GM19395 (cell line): ENCODE results near the gene TIMELESS.
"Not testable (repeated sequence)": the region's sequence is repeated elsewhere in the genome, so short reads cannot be mapped to it uniquely, and the experiment has no call there.

Experiments used
- ATAC-seq: cut with Tn5 transposase; IDR thresholded peaks from one replicate; pipeline ENCODE4 v1.9.1; 2021; ENCODE audit warnings: mild to moderate bottlenecking, moderate library complexity; ENCODE audit not compliant: unreplicated experiment

Gene TIMELESS

GRCh38 chr12:56468216-56469006 lies 19.2 kb upstream of the TIMELESS start, which contains the start of gene SPRYD4:
SPRYD4 (plus strand) TSS chr12:56468578; CDS start chr12:56468592, 14 bp downstream.
- ATAC-seq: peak; percentile 79

GRCh38 chr12:56462565-56462964 lies 13.3 kb upstream of the TIMELESS start:
- no peak for ATAC-seq

DNA sequence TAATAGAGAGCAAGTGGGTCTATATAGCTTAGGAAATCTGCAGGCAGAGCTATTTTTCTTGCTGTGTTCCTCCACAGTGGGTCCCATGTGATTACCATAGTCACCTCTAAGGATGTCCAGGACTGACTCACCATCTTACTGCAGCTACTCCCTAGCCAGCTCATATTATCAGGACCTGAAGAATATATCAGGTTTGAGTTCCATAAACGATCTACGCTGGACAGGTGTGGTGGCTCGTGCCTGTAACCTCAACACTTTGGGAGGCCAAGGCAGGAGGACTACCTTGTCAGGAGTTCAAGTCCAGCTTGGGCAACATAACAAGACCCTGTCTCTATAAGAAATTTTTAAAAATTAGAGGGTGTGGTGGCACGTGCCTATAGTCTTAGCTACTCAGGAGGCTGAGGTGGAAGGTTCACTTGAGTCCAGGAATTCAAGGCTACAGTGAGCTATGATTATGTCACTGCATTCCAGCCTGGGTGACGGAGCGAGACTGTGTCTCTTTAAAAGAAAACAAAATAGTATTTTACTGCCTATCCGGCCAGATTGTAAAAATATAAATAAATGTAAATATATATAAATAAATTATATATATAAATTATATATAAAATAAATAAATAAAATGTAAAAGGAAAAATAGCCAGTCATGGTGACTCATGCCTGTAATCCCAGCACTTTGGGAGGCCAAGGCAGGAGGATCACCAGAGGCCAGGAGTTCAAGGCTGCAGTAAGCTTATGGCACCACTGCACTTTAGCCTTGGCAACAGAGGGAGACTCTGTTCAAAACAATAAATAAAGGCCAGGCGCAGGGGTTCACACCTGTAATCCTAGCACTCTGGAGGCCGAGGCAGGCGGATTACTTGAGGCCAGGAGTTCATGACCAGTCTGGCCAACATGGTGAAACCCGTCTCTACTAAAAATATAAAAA lies 12.3 kb upstream of the TIMELESS start:
- ATAC-seq: no peak

GRCh38 chr12:56457817-56458216 lies 8.6 kb upstream of the TIMELESS start:
- ATAC-seq: no peak

DNA sequence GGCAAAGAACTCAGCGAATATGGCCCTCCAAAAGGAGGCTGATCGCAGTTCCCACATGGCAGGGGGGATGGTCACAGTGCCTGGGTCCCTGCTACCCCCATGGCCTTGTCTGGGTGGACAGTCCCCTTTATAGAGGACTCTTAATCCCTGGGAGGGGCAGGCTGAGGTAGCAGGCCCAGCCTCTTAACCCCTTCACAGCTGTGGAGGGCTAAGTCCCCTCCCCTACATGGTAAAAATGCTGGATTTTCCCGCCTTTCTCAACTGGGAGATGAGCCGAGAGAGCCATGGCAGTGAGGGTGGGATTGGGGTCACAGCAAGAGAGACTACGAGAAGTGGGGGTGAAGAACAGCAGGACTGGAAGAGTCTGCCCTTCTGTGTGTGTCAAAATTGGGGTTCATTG lies 5.3 kb upstream of the TIMELESS start, which contains the start of gene MIP:
Gene MIP, minus strand, starts transcription at position 101 of the 400 bp plus-strand sequence. Its CDS starts 44 bp downstream, at position 57.
- no peak for ATAC-seq

DNA sequence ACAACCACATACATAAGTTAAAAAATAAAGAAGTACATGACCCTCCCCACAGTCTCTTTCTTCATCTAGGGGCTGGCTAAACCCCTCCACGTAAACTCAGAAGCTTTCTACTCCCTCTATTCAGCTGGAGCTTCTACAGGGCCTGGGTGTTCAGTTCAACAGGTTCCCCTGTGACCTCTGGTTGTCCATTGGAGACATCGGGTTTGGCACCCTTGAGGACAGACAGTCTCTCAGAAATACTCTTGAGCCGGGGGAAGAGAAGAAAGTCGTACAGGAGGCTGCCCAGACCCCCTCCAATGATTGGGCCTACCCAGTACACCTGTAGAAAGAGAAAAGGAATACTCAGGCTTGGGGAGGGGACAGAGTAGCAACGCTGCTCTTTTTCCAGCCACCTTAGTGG lies 1.9 kb upstream of the TIMELESS start:
- ATAC-seq: no peak

- no peak for ATAC-seq
Measured at GRCh38 chr12:56450241-56450640, 1.0 kb upstream of the TIMELESS start.

GRCh38 chr12:56449622-56449984 lies 377 bp upstream of the TIMELESS start:
- peak; percentile 9 for ATAC-seq

- ATAC-seq: not testable (repeated sequence)
Measured at GRCh38 chr12:56443208-56443607, 6.0 kb downstream of the TIMELESS start.

- no peak for ATAC-seq
Measured at GRCh38 chr12:56437430-56438176, 11.6 kb downstream of the TIMELESS start.

DNA sequence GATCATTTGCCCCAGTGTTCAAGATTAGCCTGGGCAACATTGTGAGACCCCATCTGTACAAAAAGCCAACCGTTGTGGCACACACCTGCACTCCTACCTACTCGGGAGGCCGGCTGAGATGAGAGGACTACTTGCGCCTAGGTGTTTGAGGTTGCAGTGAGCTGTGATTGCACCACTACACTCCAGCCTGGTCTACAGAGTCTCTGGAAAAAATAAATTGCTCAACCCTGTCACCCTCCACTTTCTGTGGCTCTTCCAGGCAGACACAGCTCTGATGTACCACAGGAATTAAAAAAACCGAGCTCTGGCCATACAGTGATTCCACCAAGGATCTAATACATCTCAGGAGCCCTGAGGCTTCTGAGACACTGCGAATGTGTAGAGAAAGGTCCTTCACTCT lies 14.4 kb downstream of the TIMELESS start:
- ATAC-seq: no peak

DNA sequence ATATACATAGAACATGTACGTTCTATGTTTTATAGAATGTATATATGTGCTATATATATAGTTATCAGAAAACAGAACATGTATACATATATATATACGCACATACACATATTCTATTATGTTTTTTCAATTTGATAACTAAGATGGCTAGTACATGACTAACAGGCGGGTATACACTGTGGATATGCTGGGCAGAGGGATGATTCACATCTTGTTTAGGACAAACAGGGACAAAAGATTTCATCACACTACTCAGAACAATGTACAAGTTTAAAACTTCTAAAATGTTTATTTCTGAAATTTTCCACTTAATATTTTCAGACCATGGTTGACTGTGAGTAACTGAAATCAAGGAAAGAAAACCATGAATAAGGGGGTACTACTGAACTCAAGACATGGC lies 17.4 kb downstream of the TIMELESS start:
- ATAC-seq: no peak

GRCh38 chr12:56431288-56431687 lies 17.9 kb downstream of the TIMELESS start:
- no peak for ATAC-seq

- no peak for ATAC-seq
Measured at GRCh38 chr12:56425940-56426438, 23.2 kb downstream of the TIMELESS start.

DNA sequence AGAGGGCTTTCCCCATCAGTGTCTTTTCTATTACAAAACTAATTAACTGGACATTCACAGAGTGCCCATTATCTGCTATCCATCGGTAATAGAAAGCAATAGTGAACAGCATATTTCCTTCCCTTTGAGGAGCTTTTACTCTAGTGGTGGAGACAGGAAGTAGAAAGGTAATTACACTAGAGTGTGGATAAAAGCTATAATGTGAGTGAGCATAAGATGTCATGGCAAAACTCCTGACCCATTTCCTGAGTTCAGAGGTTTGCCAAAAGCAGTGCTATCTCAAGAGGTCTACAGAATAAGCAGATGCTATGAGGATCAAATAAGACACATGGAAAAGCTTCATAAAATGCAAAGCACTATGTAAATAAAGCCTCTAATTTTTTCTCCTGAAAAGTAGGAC lies 24.0 kb downstream of the TIMELESS start:
- no peak for ATAC-seq

DNA sequence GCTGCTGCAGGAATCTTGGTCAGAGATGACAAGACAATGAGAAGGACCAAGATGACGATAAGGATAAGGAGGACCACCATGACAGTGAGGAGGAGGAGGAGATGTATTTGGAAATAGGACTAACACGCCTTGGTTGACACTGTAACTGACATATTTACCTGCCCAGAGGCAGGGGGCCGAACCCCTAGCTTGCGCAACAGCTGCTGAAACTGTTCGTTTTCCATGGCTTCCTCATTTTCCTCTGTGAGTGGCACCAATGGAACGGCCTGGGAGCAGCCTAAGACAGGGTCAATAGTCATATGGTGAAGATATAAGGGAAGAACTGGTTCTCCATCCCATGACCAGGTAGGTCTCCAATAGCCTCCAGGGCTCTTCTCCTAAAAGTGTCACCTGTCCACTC lies 28.8 kb downstream of the TIMELESS start:
- ATAC-seq: no peak

DNA sequence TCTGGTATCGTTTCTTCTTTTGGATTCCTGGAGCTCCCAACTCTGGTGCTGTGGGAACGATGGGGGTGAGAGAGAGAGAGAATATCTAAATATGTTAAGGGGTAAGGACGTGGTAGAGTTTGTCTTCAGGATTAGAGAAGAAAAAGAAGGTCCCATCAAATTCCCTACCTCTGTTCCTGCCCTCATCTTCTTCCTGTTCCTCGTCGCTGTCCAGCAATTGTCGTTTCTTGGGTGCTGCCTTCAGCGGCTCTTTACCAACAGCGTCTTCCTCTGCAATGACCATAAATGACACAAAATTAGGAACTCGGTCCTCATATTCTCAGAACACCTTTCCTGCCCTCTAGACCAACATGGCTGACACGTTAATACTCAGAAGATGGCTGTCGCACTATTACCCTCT lies 31.5 kb downstream of the TIMELESS start:
- no peak for ATAC-seq

DNA sequence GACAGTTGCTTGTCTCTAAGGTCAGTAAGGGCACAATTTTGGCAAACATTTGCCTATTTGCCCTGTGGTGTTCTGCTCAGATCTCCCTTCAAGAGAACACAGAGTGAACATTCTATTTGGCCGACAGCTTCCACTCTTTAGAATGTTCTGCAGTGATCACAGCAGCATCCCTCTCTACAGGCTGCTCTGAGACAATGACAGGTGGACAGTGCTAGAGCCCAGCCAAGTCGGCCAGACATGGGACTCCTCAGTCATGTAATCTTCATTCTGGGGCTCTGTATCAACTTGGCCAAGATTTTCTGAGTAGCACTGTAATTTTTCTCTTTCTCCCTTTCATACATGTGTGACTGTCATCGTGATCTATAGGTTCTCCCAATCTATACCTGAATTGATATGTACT lies 34.8 kb downstream of the TIMELESS start:
- no peak for ATAC-seq

- ATAC-seq: no peak
Measured at GRCh38 chr12:56413392-56413791, 35.8 kb downstream of the TIMELESS start.

GRCh38 chr12:56411781-56412639 lies 37.2 kb downstream of the TIMELESS start:
- no peak for ATAC-seq
